Smooth muscle cell of the umbilical artery (primary cell): ENCODE data around the gene CRMP1. TPM values are rescaled to one million over a fixed set of nuclear protein-coding genes. Genes with fewer than 3 reads are reported as not detected.

Experiments used
- total RNA-seq: library from RNA; depleted of rRNA; stranded (reverse); fragments of >200 nt; gene quantifications from 2 replicates; pipeline ENCODE4 v1.2.3, GENCODE V29; 2014

Gene CRMP1
- total RNA-seq: 0.30 and 5.5 TPM in 2 replicates

GRCh38 chr4:5893004-5893580, at the start of gene CRMP1:
TSS of gene CRMP1 (minus strand) at chr4:5893086. CDS start at chr4:5892969, 117 bp downstream.

Other genes with a start within 250 kb of the CRMP1 start
- gene EVC2, start 184.5 kb downstream of the CRMP1 start, total RNA-seq: 8.6 and 11.5 TPM in 2 replicates
- 53.4 and 87.2 TPM in 2 replicates for gene EVC, start 181.9 kb downstream of the CRMP1 start, total RNA-seq
- gene C4orf50, start 125.3 kb upstream of the CRMP1 start, total RNA-seq: not detected in 2 replicates